GM19324 (cell line): ENCODE data around the gene DGCR6.
"Not testable (repeated sequence)": the region's sequence is repeated elsewhere in the genome, so short reads cannot be mapped to it uniquely, and the experiment has no call there.

Experiments
- ATAC-seq: cut with Tn5 transposase; IDR thresholded peaks from one replicate; pipeline ENCODE4 v1.9.1; 2021; ENCODE audit warnings: mild to moderate bottlenecking, moderate library complexity; ENCODE audit not compliant: unreplicated experiment, low FRiP score

DGCR6 gene

GRCh38 chr22:18929459-18929858, 23.3 kb downstream of the DGCR6 start:
- no peak for ATAC-seq

- ATAC-seq = no peak
Measured at GRCh38 chr22:18931905-18932652, 26.0 kb downstream of the DGCR6 start.

- no peak for ATAC-seq
Measured at GRCh38 chr22:18933914-18934313, 27.8 kb downstream of the DGCR6 start.

GRCh38 chr22:18934688-18935087, 28.6 kb downstream of the DGCR6 start:
- not testable (repeated sequence) for ATAC-seq

GRCh38 chr22:18935889-18936529, 29.9 kb downstream of the DGCR6 start, which contains the start of gene PRODH:
PRODH (minus strand) TSS chr22:18936293; CDS start chr22:18936287, 6 bp downstream.
- no peak for ATAC-seq

GRCh38 chr22:18938691-18939090, 32.6 kb downstream of the DGCR6 start:
- not testable (repeated sequence) for ATAC-seq

GRCh38 chr22:18947105-18947504, 41.0 kb downstream of the DGCR6 start:
- not testable (repeated sequence) for ATAC-seq

GRCh38 chr22:18947905-18948304, 41.8 kb downstream of the DGCR6 start:
- no peak for ATAC-seq

- ATAC-seq = no peak
Measured at GRCh38 chr22:18950141-18950540, 44.0 kb downstream of the DGCR6 start.

GRCh38 chr22:18952022-18952421, 45.9 kb downstream of the DGCR6 start:
- ATAC-seq = no peak

- ATAC-seq = not testable (repeated sequence)
Measured at GRCh38 chr22:18953128-18953527, 47.0 kb downstream of the DGCR6 start.

- not testable (repeated sequence) for ATAC-seq
Measured at GRCh38 chr22:18954303-18954989, 48.3 kb downstream of the DGCR6 start.

GRCh38 chr22:18954990-18955571, 49.0 kb downstream of the DGCR6 start:
- no peak for ATAC-seq

GRCh38 chr22:18955696-18956095, 49.6 kb downstream of the DGCR6 start:
- ATAC-seq = no peak

- not testable (repeated sequence) for ATAC-seq
Measured at GRCh38 chr22:18956121-18956895, 50.2 kb downstream of the DGCR6 start.

GRCh38 chr22:18956956-18957355, 50.8 kb downstream of the DGCR6 start:
- ATAC-seq = not testable (repeated sequence)

GRCh38 chr22:18957621-18958320, 51.7 kb downstream of the DGCR6 start:
- ATAC-seq = not testable (repeated sequence)

GRCh38 chr22:18958321-18958705, 52.2 kb downstream of the DGCR6 start:
- not testable (repeated sequence) for ATAC-seq

- ATAC-seq = not testable (repeated sequence)
Measured at GRCh38 chr22:18958738-18959137, 52.6 kb downstream of the DGCR6 start.
